WERI-Rb-1 (cell line): Measurements from ENCODE around the gene LEFTY1.

Experiments used
- DNase-seq: peaks from one replicate; pipeline ENCODE4 v3.0.0-alpha.2; 2020
- H3K27ac ChIP-seq: fragments of 250-450 bp; sonication (Bioruptor Pico); 2 replicates; pipeline ENCODE4 v1.5.1; 2020; ENCODE audit warnings: mild to moderate bottlenecking, moderate library complexity
- H3K27me3 ChIP-seq: fragments of 250-450 bp; sonication (Bioruptor Pico); 2 replicates; pipeline ENCODE4 v1.5.1; 2021; ENCODE audit warnings: mild to moderate bottlenecking, low read depth, moderate library complexity; ENCODE audit not compliant: insufficient read depth, severe bottlenecking
- H3K36me3 ChIP-seq: fragments of 250-450 bp; sonication (Bioruptor Pico); 2 replicates; pipeline ENCODE4 v1.5.1; 2020; ENCODE audit warnings: mild to moderate bottlenecking, moderate library complexity
- H3K4me3 ChIP-seq: 2 replicates; pipeline ENCODE4 v1.5.1; 2011; ENCODE audit warnings: low read depth, mild to moderate bottlenecking, control low read depth, low read length
- H3K9me3 ChIP-seq: fragments of 250-450 bp; sonication (Bioruptor Pico); 2 replicates; pipeline ENCODE4 v1.5.1; 2021; ENCODE audit warnings: mild to moderate bottlenecking, moderate library complexity; ENCODE audit not compliant: severe bottlenecking
- TF ChIP-seq, protein P1 (sequence below): IDR thresholded peaks from 2 replicates; pipeline ENCODE4 v1.5.1; 2011; ENCODE audit warnings: low read depth, mild to moderate bottlenecking, control low read depth, inconsistent platforms, low read length

Gene LEFTY1

DNA sequence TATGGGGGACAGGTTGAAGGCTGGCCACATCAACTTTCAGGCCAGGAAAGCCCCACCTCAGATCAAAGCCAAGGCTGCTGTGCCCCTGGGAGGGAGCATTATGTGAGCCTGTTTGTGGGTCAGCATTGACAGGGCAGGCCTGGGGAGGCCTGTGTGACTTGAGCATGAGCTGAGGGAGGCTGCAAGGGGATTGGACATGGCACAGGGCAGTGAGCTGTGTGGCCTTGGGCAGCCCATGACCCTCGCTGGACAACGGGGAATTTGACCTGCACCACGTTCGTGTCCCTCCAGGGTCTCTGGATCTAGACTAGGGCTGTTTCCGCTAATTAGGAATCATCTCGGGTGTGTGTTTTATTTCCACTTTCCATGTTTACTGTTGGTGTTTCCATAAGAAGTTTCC is 17.5 kb upstream of the LEFTY1 start:
- Histone ChIP-seq H3K9me3 (no peaks in the 10 kb centered on the region), H3K27me3 (no peaks in the 10 kb centered on the region), H3K36me3 (no peaks in the 10 kb centered on the region), H3K4me3 (no peak overlapping the region), H3K27ac (no peak overlapping the region)
- TF ChIP-seq, protein P1, sequence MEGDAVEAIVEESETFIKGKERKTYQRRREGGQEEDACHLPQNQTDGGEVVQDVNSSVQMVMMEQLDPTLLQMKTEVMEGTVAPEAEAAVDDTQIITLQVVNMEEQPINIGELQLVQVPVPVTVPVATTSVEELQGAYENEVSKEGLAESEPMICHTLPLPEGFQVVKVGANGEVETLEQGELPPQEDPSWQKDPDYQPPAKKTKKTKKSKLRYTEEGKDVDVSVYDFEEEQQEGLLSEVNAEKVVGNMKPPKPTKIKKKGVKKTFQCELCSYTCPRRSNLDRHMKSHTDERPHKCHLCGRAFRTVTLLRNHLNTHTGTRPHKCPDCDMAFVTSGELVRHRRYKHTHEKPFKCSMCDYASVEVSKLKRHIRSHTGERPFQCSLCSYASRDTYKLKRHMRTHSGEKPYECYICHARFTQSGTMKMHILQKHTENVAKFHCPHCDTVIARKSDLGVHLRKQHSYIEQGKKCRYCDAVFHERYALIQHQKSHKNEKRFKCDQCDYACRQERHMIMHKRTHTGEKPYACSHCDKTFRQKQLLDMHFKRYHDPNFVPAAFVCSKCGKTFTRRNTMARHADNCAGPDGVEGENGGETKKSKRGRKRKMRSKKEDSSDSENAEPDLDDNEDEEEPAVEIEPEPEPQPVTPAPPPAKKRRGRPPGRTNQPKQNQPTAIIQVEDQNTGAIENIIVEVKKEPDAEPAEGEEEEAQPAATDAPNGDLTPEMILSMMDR: no peak
- no peak for DNase-seq

DNA sequence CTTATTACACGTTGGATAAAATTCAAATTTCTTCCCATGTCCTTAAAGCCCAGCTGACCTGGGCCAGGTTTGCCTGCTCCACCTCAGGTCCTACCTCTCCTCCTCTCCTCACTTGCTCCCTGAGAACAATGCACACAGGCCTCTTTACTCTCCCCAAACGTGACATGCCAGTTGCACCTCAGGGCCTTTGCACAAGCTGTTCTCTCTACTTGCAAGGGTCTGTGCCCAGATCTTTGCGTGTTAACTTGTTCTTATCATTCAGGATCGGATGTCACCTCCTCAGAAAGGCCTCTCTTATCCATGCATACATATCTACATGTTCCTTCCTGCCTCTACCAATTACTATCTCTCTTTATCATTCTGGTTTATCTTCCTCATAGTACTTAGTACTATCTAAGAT is 14.7 kb upstream of the LEFTY1 start:
- no peaks in the 10 kb centered on the region for H3K27me3 ChIP-seq
- no peak overlapping the region for H3K4me3 ChIP-seq
- TF ChIP-seq, protein P1: no peak
- no peak for DNase-seq
- no peak overlapping the region for H3K27ac ChIP-seq
- H3K36me3 ChIP-seq: no peaks in the 10 kb centered on the region
- H3K9me3 ChIP-seq: no peaks in the 10 kb centered on the region

DNA sequence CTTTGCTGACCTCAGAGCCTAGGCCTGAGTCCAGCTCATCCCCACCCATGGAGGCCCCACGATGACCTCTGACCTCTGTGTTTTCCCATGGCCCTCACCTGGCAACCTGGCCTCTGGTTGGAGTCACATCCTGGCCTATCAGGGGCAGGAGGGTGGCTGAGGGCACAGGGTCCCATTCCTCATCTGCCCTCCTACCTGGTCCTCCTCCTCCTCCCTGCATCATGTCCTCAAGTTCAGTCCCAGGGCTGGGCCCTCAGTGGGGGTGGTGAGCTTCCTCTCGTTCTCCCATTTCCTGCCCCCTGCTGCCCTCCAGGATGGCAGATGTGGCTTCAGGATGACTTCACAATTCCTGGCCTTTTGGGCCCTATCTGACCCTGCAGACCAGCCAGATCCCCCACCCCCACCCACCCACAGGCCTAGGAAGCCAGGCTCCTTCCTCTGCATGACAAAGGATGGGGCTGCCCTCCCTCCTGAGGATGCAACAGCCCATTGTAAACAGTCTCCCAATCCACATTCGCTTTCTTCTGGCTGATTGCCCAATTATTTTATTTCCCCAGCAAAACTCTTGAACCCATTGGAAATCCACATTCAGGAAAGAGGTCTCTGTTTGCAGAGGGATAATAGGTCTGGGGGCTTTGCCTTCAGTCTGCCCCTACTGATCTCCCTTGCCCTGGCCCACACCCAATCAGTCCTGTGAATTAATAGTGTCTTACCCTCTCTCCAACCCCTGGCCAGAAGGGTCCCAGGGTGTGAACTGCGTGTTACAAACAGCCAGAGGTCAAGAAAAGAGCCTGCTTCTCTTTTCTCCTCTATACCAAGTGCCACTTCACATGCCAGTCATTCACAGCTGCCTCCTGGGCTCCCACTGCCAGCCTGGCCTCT is 10.3 kb upstream of the LEFTY1 start:
- TF ChIP-seq, protein P1: no peak
- H3K4me3 ChIP-seq: no peak overlapping the region
- DNase-seq: no peak
- no peaks in the 10 kb centered on the region for H3K9me3 ChIP-seq
- H3K27me3 ChIP-seq: no peaks in the 10 kb centered on the region
- no peaks in the 10 kb centered on the region for H3K36me3 ChIP-seq
- no peak overlapping the region for H3K27ac ChIP-seq

DNA sequence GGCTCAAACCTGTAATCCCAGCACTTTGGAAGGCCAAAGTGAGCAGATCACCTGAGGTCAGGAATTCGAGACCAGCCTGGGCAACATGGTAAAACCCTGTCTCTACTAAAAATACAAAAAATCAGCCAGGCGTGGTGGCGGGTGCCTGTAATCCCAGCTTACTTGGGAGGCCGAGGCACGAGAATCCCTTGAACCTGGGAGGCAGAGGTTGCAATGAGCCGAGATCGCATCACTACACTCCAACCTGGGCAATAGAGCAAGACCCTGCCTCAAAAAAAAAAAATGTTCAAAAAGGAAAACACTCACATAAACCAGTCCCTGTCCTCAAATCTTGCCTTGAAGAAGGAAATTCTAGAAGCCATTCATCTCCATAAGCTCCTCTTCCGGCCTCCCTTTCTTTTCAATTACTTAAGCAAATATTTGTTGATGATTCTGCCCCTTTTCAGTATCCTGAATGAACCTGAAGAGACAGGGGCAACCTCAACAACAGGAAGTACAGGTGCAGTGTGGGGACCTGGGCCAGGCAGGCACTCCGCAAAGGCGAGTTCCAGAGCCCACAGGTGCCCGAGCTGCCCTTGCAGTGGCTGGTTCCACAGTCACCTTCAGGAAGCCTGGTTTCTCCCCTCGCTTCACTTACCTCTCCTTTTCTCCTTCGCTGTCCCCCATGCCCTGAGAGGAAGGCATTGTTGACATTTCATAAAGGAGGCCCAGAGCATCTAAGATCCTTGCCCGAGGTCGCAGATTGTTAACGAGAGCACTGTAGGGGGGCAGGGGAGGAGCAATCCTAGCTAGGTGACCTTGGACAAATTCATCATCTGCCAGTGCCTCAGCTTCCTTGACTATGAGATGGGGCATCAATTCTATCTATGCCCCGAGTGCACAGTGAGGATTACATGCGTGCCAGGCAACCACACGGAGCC is 8.9 kb upstream of the LEFTY1 start:
- no peak for DNase-seq
- Histone ChIP-seq H3K9me3 (no peaks in the 10 kb centered on the region), H3K27ac (no peak overlapping the region), H3K27me3 (no peaks in the 10 kb centered on the region), H3K36me3 (no peaks in the 10 kb centered on the region), H3K4me3 (no peak overlapping the region)
- TF ChIP-seq, protein P1: no peak

DNA sequence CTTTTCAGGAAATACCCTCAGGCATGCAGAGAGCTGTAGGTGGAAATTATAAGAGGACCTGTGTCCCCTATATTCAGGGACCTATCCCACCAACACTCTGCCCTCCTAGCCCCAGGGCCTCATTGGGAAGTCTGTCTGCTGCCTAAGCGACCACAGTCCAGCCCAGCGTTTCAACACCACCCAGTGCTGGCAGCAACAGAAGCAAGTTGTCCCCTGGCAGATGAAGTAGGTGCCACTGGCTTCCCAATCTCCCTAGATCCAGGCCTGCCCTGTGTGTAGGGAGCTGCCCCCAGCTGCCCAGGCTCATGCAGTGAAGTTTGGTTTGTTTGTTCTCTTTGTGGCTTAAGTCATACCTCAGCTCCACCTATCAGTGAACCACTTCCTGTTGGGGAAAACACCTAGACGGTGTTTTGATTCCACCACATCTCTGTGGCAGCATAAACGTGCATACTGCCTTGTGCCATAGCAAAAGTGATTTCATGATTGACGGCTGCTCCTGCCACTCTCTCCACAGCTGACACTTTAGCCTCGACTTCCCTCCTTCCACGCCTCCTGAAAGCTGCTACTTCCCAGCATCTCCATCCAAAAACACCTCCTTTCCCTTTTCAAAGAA is 8.1 kb upstream of the LEFTY1 start:
- DNase-seq: no peak
- no peak overlapping the region for H3K4me3 ChIP-seq
- no peaks in the 10 kb centered on the region for H3K27me3 ChIP-seq
- H3K9me3 ChIP-seq: no peaks in the 10 kb centered on the region
- TF ChIP-seq, protein P1: no peak
- H3K27ac ChIP-seq: no peak overlapping the region
- H3K36me3 ChIP-seq: no peaks in the 10 kb centered on the region
